Prostate gland (tissue), 2 donors: ENCODE results near the gene HDHD2.

Experiments used
- CTCF ChIP-seq, 4 experiments: fragments of 200-600 bp in 2 of 4; fragments of 450-650 bp in 2 of 4; sonication (generic) in 2 of 4; IDR thresholded peaks; 1 replicate in 3 of 4; 2 replicates in 1 of 4; pipeline ENCODE4 v1.5.1; 2016 to 2019; ENCODE audit warnings: antibody characterized with exemption in 4 of 4, mild to moderate bottlenecking in 2 of 4, moderate library complexity in 2 of 4
- POLR2AphosphoS5 ChIP-seq: sonication (generic); formaldehyde crosslinking; IDR thresholded peaks from one replicate; pipeline ENCODE4 v1.6.1; 2017; ENCODE audit warnings: antibody characterized with exemption

- TF ChIP-seq CTCF (IDR thresholded peaks at IDR 0.05): no peak
- TF ChIP-seq POLR2AphosphoS5: no peak
Measured at GRCh38 chr18:47081578-47081977, 68.7 kb downstream of the HDHD2 start.
